PC-9 (cell line): ENCODE results near the gene ERICH2. TPM values are rescaled to one million over a fixed set of nuclear protein-coding genes. Genes with fewer than 3 reads are reported as not detected.

ENCODE experiments used
- BruUV-seq: library from RNA; stranded (reverse); fragments of 400-500 nt; replicated peaks from 2 replicates; lab custom pipeline; 2021; lab: Mats Ljungman, UMichigan
- CTCF ChIA-PET: fragments of 300-600 bp; sonication (Branson Sonifier 250); formaldehyde crosslinking; loops from one replicate; lab custom pipeline; 2022; ENCODE audit warnings: antibody characterized with exemption; lab: Charles Lee
- POLR2A ChIA-PET: fragments of 300-600 bp; sonication (Branson Sonifier 250); formaldehyde crosslinking; loops from one replicate; lab custom pipeline; 2022; ENCODE audit warnings: antibody characterized with exemption; ENCODE audit not compliant: unreplicated experiment; lab: Charles Lee
- DNase-seq, 2 experiments: peaks; one replicate each; pipeline versions ENCODE4 v3.0.0 to v3.0.0-alpha.2; 2015 to 2022; ENCODE audit warnings: mixed read lengths in 1 of 2
- H2AFZ ChIP-seq: fragments of 200-600 bp; sonication (generic); 2 replicates; pipeline ENCODE4 v1.8.1; 2017; ENCODE audit warnings: antibody characterized with exemption
- H3F3A ChIP-seq: fragments of 200-600 bp; sonication (generic); 2 replicates; pipeline ENCODE4 v1.8.1; 2017; ENCODE audit warnings: antibody characterized with exemption, mild to moderate bottlenecking, low read depth; ENCODE audit not compliant: insufficient read depth
- H3K27ac ChIP-seq: fragments of 200-600 bp; sonication (generic); 2 replicates; pipeline ENCODE4 v1.6.1; 2016; ENCODE audit warnings: mixed run types
- H3K27me3 ChIP-seq: fragments of 200-600 bp; sonication (generic); 2 replicates; pipeline ENCODE4 v1.6.1; 2016; ENCODE audit warnings: low read depth, mixed run types; ENCODE audit not compliant: insufficient read depth
- H3K36me3 ChIP-seq: fragments of 200-600 bp; sonication (generic); 2 replicates; pipeline ENCODE4 v1.6.1; 2016; ENCODE audit warnings: low read depth, mixed run types
- H3K4me1 ChIP-seq: fragments of 200-600 bp; sonication (generic); replicated peaks from 2 replicates; pipeline ENCODE4 v1.6.1; 2016; ENCODE audit warnings: mixed run types; ENCODE audit not compliant: insufficient read depth
- H3K4me2 ChIP-seq: fragments of 200-600 bp; sonication (generic); 2 replicates; pipeline ENCODE4 v1.6.1; 2017; ENCODE audit warnings: mixed run types
- H3K4me3 ChIP-seq: fragments of 200-600 bp; sonication (generic); 2 replicates; pipeline ENCODE4 v1.6.1; 2016; ENCODE audit warnings: mixed run types
- H3K79me2 ChIP-seq: fragments of 200-600 bp; sonication (generic); 2 replicates; pipeline ENCODE4 v1.6.1; 2017; ENCODE audit warnings: low read depth, mixed run types
- H3K9me2 ChIP-seq: fragments of 200-600 bp; sonication (generic); 2 replicates; pipeline ENCODE4 v1.8.1; 2017; ENCODE audit warnings: mild to moderate bottlenecking; ENCODE audit not compliant: insufficient read depth
- H3K9me3 ChIP-seq: fragments of 200-600 bp; sonication (generic); 2 replicates; pipeline ENCODE4 v1.8.1; 2016; ENCODE audit warnings: low read depth; ENCODE audit not compliant: insufficient read depth
- H4K20me1 ChIP-seq: fragments of 200-600 bp; sonication (generic); 2 replicates; pipeline ENCODE4 v1.8.1; 2017; ENCODE audit not compliant: insufficient read depth
- CTCF ChIP-seq: fragments of 200-600 bp; sonication (generic); conservative IDR thresholded peaks from 2 replicates; pipeline ENCODE4 v1.6.1; 2017; ENCODE audit warnings: mixed run types, antibody characterized with exemption, mild to moderate bottlenecking, moderate library complexity
- EZH2 ChIP-seq: fragments of 200-600 bp; sonication (generic); IDR thresholded peaks from 2 replicates; pipeline ENCODE4 v1.8.0; 2017; ENCODE audit warnings: antibody characterized with exemption, low read depth
- intact Hi-C: fragments of 100-400 bp; cut with micrococcal nuclease; formaldehyde crosslinking; loops from one replicate; pipeline ENCODE4 v1.10.0; 2022; ENCODE audit not compliant: unreplicated experiment
- total RNA-seq: library from RNA; stranded (reverse); gene quantifications from 2 replicates; pipeline ENCODE4 v1.2.3, GENCODE V29; 2021

The ERICH2 gene
- total RNA-seq, 1 experiment from 2014 or later: 2.0 TPM

- Histone ChIP-seq H3K36me3 (no peaks in the 10 kb centered on the region), H3K27me3 (0 out of 2 replicates have a peak, but pooled peaks cover 6% of the 10 kb centered on the region), H3K27ac (no peak overlapping the region), H4K20me1 (no peaks in the 10 kb centered on the region), H3F3A (no peaks in the 10 kb centered on the region), H2AFZ (no peak overlapping the region), H3K4me3 (no peak overlapping the region), H3K79me2 (no peaks in the 10 kb centered on the region), H3K4me1 (no peaks in the 10 kb centered on the region), H3K9me2 (no peaks in the 10 kb centered on the region), H3K4me2 (no peak overlapping the region), H3K9me3 (no peaks in the 10 kb centered on the region)
- intact Hi-C loops: no loop called here
- DNase-seq: no peak
- POLR2A ChIA-PET: no interaction called here
- no TSS peak for BruUV-seq
- TF ChIP-seq EZH2 (no peak), CTCF (no peak)
- CTCF ChIA-PET: no interaction called here
Observed at GRCh38 chr2:170798996-170799395, 28.8 kb downstream of the ERICH2 start.

GRCh38 chr2:170806548-170806947 lies 36.4 kb downstream of the ERICH2 start:
- intact Hi-C loops: no loop called here
- Histone ChIP-seq H3K27ac (no peak overlapping the region), H3K4me1 (no peaks in the 10 kb centered on the region), H3K79me2 (no peaks in the 10 kb centered on the region), H4K20me1 (no peaks in the 10 kb centered on the region), H3K4me2 (no peak overlapping the region), H3K9me2 (no peaks in the 10 kb centered on the region), H3K36me3 (no peaks in the 10 kb centered on the region), H3K4me3 (no peak overlapping the region), H3K27me3 (0 out of 2 replicates have a peak, but pooled peaks cover 6% of the 10 kb centered on the region), H3K9me3 (no peaks in the 10 kb centered on the region), H2AFZ (no peak overlapping the region), H3F3A (no peaks in the 10 kb centered on the region)
- DNase-seq: no peak
- TF ChIP-seq EZH2 (no peak), CTCF (no peak)
- no TSS peak for BruUV-seq
- ChIA-PET CTCF (no interaction called here), POLR2A (no interaction called here)

GRCh38 chr2:170812710-170813600 lies 42.8 kb downstream of the ERICH2 start:
- Histone ChIP-seq H3K79me2 (no peaks in the 10 kb centered on the region), H3K4me3 (no peak overlapping the region), H3K27me3 (no peaks in the 10 kb centered on the region), H3K9me3 (no peaks in the 10 kb centered on the region), H3K4me2 (no peak overlapping the region), H2AFZ (no peak overlapping the region), H3F3A (no peaks in the 10 kb centered on the region), H4K20me1 (no peaks in the 10 kb centered on the region), H3K4me1 (no peaks in the 10 kb centered on the region), H3K27ac (no peak overlapping the region), H3K36me3 (no peaks in the 10 kb centered on the region), H3K9me2 (no peaks in the 10 kb centered on the region)
- TF ChIP-seq CTCF (peak; percentile 85), EZH2 (no peak)
- ChIA-PET POLR2A (no interaction called here), CTCF (interaction anchor here (0.6 to 1.0 kb wide), 5 partner anchors 445 to 909 kb away, joined by 3 to 5 read pairs (median 3); no protein-coding TSS in a partner anchor)
- BruUV-seq: no TSS peak
- peak; percentile 34 to 68 for DNase-seq
- intact Hi-C loops: loop anchor here (1.0 to 10.0 kb wide), 7 partner anchors 101 to 880 kb away; no protein-coding TSS in a partner anchor
